ENCODE data around the gene RBAK.
"Not testable (repeated sequence)": the region's sequence is repeated elsewhere in the genome, so short reads cannot be mapped to it uniquely, and the experiment has no call there.

The RBAK gene

DNA sequence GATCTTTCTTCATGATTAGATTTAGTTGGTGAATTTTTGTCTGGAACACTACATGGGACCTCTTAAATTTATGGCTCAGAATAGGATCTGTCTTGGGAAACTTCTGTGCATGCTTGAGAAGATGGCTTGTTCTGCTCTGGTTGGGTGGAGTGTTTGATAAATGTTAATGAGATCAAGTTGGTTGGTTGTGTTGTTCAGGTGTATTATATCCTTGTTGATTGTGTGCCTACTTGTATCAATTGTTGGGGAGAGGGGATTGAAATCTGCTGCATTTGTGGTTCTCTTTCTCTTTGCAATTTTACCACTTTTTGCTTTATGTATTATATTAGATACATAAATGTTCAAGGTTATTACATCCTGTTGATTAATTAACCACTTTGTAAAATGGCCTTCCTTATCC lies 6.1 kb downstream of the RBAK start:
- DNase-seq (ENCODE audit: low spot score): not testable (repeated sequence)

DNA sequence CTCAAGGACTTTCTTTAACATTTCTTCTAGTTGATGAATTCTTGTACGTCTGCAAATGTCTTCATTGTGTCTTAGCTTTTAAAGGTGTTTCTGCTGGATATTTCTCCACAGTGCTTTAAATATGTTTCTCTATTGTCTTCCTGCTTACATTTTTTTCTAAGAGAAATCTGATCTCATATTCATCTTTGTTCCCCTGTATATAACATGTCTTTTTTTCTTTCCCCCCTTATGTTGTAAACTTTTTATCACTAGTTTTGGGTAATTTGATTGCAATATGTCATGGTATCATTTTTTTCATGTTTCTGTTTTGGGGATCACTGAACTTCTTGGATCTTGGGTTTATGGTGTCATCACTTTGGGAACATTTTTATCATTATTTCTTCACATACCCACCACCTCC lies 7.5 kb downstream of the RBAK start:
- DNase-seq (ENCODE audit: low spot score): no peak

GRCh38 chr7:5063698-5064097 lies 18.0 kb downstream of the RBAK start:
- DNase-seq (ENCODE audit: low spot score): no peak

GRCh38 chr7:5064391-5065106 lies 18.9 kb downstream of the RBAK start:
- no peak for DNase-seq (ENCODE audit: low spot score)

DNA sequence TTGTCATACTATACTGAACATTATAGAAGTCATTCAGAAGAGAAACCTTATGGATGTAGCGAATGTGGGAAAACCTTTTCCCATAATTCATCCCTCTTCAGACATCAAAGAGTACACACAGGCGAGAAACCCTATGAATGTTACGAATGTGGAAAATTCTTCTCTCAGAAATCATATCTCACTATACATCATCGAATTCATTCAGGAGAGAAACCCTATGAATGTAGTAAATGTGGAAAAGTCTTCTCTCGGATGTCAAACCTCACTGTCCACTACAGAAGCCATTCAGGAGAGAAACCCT lies 19.4 kb downstream of the RBAK start:
- DNase-seq (ENCODE audit: low spot score): no peak

GRCh38 chr7:5068521-5068920 lies 22.9 kb downstream of the RBAK start:
- DNase-seq (ENCODE audit: low spot score): no peak

DNA sequence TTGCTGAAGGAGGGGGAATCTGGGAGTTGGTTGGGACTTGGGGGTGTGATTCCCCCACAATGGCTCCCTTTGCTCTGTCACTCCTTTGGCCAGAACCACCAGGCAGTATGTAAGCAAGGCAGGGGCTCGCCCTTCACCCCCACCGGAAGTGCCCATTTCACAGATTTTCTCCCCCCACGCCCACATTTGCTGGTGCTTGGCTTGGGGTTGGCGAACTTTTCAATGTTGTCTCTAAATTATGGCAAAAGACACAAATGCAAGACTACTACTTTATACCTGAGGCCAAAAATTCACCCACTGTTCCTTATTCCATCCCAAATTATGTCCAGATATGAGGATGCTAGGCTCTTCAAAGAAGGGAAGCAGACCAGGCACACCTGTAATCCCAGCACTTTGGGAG lies 24.5 kb downstream of the RBAK start:
- no peak for DNase-seq (ENCODE audit: low spot score)

DNA sequence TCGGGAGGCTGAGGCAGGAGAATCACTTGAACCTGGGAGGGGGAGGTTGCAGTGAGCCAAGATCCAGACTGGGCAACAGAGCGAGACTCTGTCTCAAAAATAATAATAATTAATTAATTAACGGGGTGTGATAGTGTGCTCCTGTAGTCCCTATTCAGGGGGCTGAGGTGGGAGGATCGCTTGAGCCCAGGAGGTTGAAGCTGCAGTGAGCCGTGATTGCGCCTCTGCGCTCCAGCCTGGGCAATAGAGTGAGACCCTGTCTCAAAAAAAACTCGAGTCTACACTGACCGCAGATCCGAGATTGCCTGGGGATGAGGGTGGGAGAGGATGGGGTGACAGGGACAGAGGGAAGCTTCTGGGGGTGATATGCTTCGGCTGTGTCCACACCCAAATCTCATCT lies 29.5 kb downstream of the RBAK start:
- DNase-seq (ENCODE audit: low spot score): not testable (repeated sequence)

GRCh38 chr7:5077740-5078139 lies 32.1 kb downstream of the RBAK start:
- DNase-seq (ENCODE audit: low spot score): no peak

- DNase-seq (ENCODE audit: low spot score): no peak
Measured at GRCh38 chr7:5082806-5083205, 37.1 kb downstream of the RBAK start.

DNA sequence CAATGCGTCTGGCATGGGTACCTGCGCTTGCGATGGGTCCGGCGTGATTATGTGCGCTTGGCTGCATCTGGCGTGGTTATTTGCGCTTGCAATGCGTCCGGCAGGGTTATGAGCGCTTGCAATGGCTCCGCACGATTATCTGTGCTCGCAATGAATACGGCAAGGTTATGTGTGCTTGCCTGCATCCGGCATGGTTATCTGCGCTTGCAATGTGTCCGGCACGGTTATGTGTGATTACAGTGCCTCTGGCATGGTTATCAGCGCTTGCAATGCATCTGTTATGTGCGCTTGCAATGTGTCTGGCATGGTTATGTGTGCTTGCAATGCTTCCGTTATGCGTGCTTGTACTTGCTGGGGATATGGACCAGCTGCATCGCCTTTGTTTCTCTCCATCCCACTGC lies 37.7 kb downstream of the RBAK start:
- no peak for DNase-seq (ENCODE audit: low spot score)

DNA sequence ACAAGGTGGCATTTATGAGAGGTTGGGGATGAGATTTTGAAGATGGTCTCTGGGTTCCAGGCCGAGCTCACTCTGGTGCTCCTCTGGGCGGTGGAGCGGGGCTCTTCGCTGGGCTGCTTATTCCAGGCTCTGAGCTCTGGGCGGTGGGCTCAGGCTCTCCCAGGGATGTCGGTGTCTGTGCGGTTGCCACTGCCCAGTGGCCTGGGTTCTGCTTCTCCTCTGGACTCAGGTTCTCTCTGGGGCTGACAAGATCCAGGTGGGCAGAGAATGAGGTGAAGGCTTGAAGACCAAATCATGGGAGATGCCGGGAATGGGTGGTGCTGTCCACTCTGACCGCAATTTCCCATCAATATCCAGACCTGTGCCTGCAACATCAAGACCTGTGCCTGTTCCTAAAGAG lies 40.6 kb downstream of the RBAK start:
- DNase-seq (ENCODE audit: low spot score): no peak

- DNase-seq (ENCODE audit: low spot score): not testable (repeated sequence)
Measured at GRCh38 chr7:5088228-5088833, 42.7 kb downstream of the RBAK start.

GRCh38 chr7:5088906-5089305 lies 43.2 kb downstream of the RBAK start:
- no peak for DNase-seq (ENCODE audit: low spot score)

GRCh38 chr7:5093948-5094347 lies 48.3 kb downstream of the RBAK start:
- DNase-seq (ENCODE audit: low spot score): no peak

DNA sequence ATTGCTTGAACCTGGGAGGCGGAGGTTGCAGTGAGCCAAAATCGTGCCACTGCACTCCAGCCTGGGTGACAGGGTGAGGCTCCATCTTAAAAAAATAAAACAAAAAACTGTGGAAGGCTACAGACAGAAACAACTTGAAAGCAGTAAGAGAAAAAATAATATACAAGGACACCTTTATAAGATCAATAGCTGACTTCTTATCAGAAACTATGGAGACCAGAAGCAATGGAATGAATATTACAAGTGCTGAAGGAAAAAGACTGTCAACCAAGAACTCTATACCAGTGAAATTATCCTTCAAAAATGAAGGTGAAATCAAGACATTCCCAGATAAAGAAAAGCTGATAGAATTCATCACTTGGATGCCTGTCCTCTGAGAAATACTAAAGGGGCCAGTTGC lies 49.0 kb downstream of the RBAK start:
- DNase-seq (ENCODE audit: low spot score): no peak

DNA sequence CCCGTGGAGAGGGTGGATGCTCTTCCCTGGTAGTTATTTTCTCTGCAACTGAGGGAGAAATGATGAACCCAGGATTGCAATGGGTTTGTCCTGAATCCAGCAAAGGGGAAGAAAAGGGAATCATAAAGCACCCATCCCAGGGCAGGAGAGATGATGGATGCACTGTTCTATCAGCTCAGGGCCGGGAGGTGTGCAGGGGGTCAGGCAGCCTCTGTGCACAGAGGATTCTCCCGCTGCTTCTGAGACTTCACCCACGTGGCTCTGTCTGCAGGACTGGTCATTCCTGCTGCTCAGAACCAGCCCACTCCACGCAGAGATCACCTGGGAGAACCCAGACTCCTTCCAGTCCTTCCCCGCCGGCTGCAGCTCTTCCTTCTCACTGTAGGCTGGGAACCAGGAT lies 70.7 kb downstream of the RBAK start:
- DNase-seq (ENCODE audit: low spot score): no peak

DNA sequence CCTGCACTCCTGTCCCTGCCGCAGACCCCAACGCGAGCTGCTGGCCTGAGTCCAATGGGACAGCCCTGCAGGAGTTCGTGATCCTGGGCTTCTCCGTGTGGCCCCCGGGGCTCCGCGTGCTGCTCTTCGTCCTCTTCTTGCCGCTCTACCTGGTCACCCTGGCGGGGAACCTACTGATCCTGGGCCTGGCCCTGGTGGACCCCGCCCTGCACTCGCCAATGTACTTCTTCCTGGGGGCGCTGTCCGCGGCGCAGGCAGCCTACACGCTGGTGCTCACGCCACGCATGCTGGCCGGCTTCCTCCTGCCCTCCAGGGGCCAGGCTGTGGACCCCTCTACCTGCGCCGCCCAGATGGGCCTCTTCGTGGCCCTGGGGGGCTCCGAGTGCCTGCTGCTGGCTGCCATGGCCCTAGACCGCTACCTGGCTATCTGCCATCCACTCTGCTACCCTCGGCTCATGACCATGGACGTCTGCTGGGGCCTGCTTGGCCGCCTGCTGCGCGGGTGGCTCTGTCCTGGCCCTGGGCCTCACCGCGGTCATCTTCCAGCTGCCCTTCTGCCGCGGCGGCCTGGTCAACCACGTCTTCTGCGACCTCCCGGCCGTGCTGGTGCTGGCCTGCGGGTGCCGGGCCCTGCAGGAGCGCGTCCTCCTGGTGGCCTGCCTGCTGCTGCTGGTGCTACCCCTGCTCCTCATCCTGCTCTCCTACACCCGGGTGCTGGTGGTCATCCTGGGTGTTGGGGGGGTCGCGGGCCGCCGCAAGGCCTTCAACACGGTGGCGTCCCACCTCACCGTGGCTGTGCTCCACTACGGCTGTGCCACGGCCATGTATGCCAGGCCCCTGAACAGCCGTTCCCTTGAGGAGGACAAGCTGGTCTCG lies 71.7 kb downstream of the RBAK start:
- no peak for DNase-seq (ENCODE audit: low spot score)

All from kidney capillary endothelial cell (primary cell).